GM18868 (cell line): ENCODE data around the gene TNFRSF25.
"Not testable (repeated sequence)": the region's sequence is repeated elsewhere in the genome, so short reads cannot be mapped to it uniquely, and the experiment has no call there.

Source experiments
- ATAC-seq: cut with Tn5 transposase; IDR thresholded peaks from one replicate; pipeline ENCODE4 v1.9.1; 2021; ENCODE audit warnings: mild to moderate bottlenecking, moderate library complexity; ENCODE audit not compliant: unreplicated experiment

TNFRSF25 gene

GRCh38 chr1:6470132-6471085, 4.4 kb upstream of the TNFRSF25 start:
- no peak for ATAC-seq

GRCh38 chr1:6468729-6469461, 2.9 kb upstream of the TNFRSF25 start:
- no peak for ATAC-seq

GRCh38 chr1:6467744-6468688, 2.0 kb upstream of the TNFRSF25 start:
- no peak for ATAC-seq

GRCh38 chr1:6467224-6467623, 1.3 kb upstream of the TNFRSF25 start:
- ATAC-seq, result no peak

GRCh38 chr1:6466751-6467150, 778 bp upstream of the TNFRSF25 start:
- ATAC-seq, result no peak

GRCh38 chr1:6465461-6466005, 440 bp downstream of the TNFRSF25 start:
- no peak for ATAC-seq

GRCh38 chr1:6464915-6465314, 1.1 kb downstream of the TNFRSF25 start:
- ATAC-seq, result no peak

- ATAC-seq, result no peak
Observed at GRCh38 chr1:6464514-6464836, 1.5 kb downstream of the TNFRSF25 start.

- ATAC-seq, result no peak
Observed at GRCh38 chr1:6463120-6463412, 2.9 kb downstream of the TNFRSF25 start.

GRCh38 chr1:6462412-6463119, 3.4 kb downstream of the TNFRSF25 start:
- no peak for ATAC-seq

GRCh38 chr1:6461538-6462411, 4.2 kb downstream of the TNFRSF25 start:
- ATAC-seq, result no peak

GRCh38 chr1:6461051-6461530, 4.9 kb downstream of the TNFRSF25 start:
- no peak for ATAC-seq

GRCh38 chr1:6460301-6461050, 5.5 kb downstream of the TNFRSF25 start:
- no peak for ATAC-seq

GRCh38 chr1:6459850-6460265, 6.1 kb downstream of the TNFRSF25 start:
- ATAC-seq, result no peak

- no peak for ATAC-seq
Observed at GRCh38 chr1:6456800-6457466, 9.0 kb downstream of the TNFRSF25 start.

- ATAC-seq, result not testable (repeated sequence)
Observed at GRCh38 chr1:6455752-6456520, 10.0 kb downstream of the TNFRSF25 start.
